ENCODE results near the gene CLMN.

CLMN gene

GRCh38 chr14:95252219-95252618 is 67.5 kb downstream of the CLMN start:
- Histone ChIP-seq H3K4me1 (ENCODE audit: control insufficient read depth, insufficient read depth, low read length, unreplicated experiment) (peaks cover 40% of the 10 kb centered on the region), H3K27ac (ENCODE audit: low read depth, low read length) (no peak overlapping the region), H3K79me2 (ENCODE audit: control insufficient read depth, insufficient read depth, low read length, unreplicated experiment) (no peaks in the 10 kb centered on the region), H3K36me3 (ENCODE audit: insufficient read depth, low read length) (no peaks in the 10 kb centered on the region), H3K27me3 (ENCODE audit: insufficient read depth, low read length) (no peaks in the 10 kb centered on the region), H2AFZ (ENCODE audit: low read length, unreplicated experiment) (no peak overlapping the region), H3K4me3 (ENCODE audit: low read depth, low read length) (no peak overlapping the region)

GRCh38 chr14:95250936-95251335 is 68.8 kb downstream of the CLMN start:
- Histone ChIP-seq H2AFZ (ENCODE audit: low read length, unreplicated experiment) (no peak overlapping the region), H3K79me2 (ENCODE audit: control insufficient read depth, insufficient read depth, low read length, unreplicated experiment) (peaks cover 5% of the 10 kb centered on the region), H3K4me3 (ENCODE audit: low read depth, low read length) (no peak overlapping the region), H3K36me3 (ENCODE audit: insufficient read depth, low read length) (no peaks in the 10 kb centered on the region), H3K27me3 (ENCODE audit: insufficient read depth, low read length) (no peaks in the 10 kb centered on the region), H3K27ac (ENCODE audit: low read depth, low read length) (no peak overlapping the region), H3K4me1 (ENCODE audit: control insufficient read depth, insufficient read depth, low read length, unreplicated experiment) (peaks cover 41% of the 10 kb centered on the region)

GRCh38 chr14:95250140-95250769 is 69.5 kb downstream of the CLMN start:
- H2AFZ ChIP-seq (ENCODE audit: low read length, unreplicated experiment): no peak overlapping the region
- H3K27ac ChIP-seq (ENCODE audit: low read depth, low read length): peak overlapping the region; percentile 88; the same call in 1 of the 2 replicates

GRCh38 chr14:95248432-95248831 is 71.3 kb downstream of the CLMN start:
- Histone ChIP-seq H3K27me3 (ENCODE audit: insufficient read depth, low read length) (no peaks in the 10 kb centered on the region), H3K4me3 (ENCODE audit: low read depth, low read length) (peak overlapping the region; percentile 73), H3K79me2 (ENCODE audit: control insufficient read depth, insufficient read depth, low read length, unreplicated experiment) (peaks cover 5% of the 10 kb centered on the region)

More at GRCh38 chr14:95250140-95250769, 69.5 kb downstream of the CLMN start:
- Histone ChIP-seq H3K27me3 (ENCODE audit: insufficient read depth, low read length) (no peaks in the 10 kb centered on the region), H3K79me2 (ENCODE audit: control insufficient read depth, insufficient read depth, low read length, unreplicated experiment) (peaks cover 5% of the 10 kb centered on the region), H3K4me1 (ENCODE audit: control insufficient read depth, insufficient read depth, low read length, unreplicated experiment) (peaks cover 38% of the 10 kb centered on the region), H3K4me3 (ENCODE audit: low read depth, low read length) (no peak overlapping the region), H3K36me3 (ENCODE audit: insufficient read depth, low read length) (no peaks in the 10 kb centered on the region)

GRCh38 chr14:95246870-95247269 is 72.8 kb downstream of the CLMN start:
- H3K4me3 ChIP-seq (ENCODE audit: low read depth, low read length): no peak overlapping the region
- H3K79me2 ChIP-seq (ENCODE audit: control insufficient read depth, insufficient read depth, low read length, unreplicated experiment): peaks cover 5% of the 10 kb centered on the region
- H3K4me1 ChIP-seq (ENCODE audit: control insufficient read depth, insufficient read depth, low read length, unreplicated experiment): peaks cover 36% of the 10 kb centered on the region
- no peak overlapping the region for H2AFZ ChIP-seq (ENCODE audit: low read length, unreplicated experiment)
- no peaks in the 10 kb centered on the region for H3K36me3 ChIP-seq (ENCODE audit: insufficient read depth, low read length)
- no peaks in the 10 kb centered on the region for H3K27me3 ChIP-seq (ENCODE audit: insufficient read depth, low read length)
- H3K27ac ChIP-seq (ENCODE audit: low read depth, low read length): no peak overlapping the region

More at GRCh38 chr14:95248432-95248831, 71.3 kb downstream of the CLMN start:
- H3K4me1 ChIP-seq (ENCODE audit: control insufficient read depth, insufficient read depth, low read length, unreplicated experiment): peaks cover 38% of the 10 kb centered on the region
- no peak overlapping the region for H2AFZ ChIP-seq (ENCODE audit: low read length, unreplicated experiment)
- no peaks in the 10 kb centered on the region for H3K36me3 ChIP-seq (ENCODE audit: insufficient read depth, low read length)
- peak overlapping the region; percentile 88 for H3K27ac ChIP-seq (ENCODE audit: low read depth, low read length)

- peaks cover 34% of the 10 kb centered on the region for H3K4me1 ChIP-seq (ENCODE audit: control insufficient read depth, insufficient read depth, low read length, unreplicated experiment)
- no peak overlapping the region for H3K4me3 ChIP-seq (ENCODE audit: low read depth, low read length)
- peaks cover 5% of the 10 kb centered on the region for H3K79me2 ChIP-seq (ENCODE audit: control insufficient read depth, insufficient read depth, low read length, unreplicated experiment)
- H3K27me3 ChIP-seq (ENCODE audit: insufficient read depth, low read length): no peaks in the 10 kb centered on the region
- no peaks in the 10 kb centered on the region for H3K36me3 ChIP-seq (ENCODE audit: insufficient read depth, low read length)
- no peak overlapping the region for H2AFZ ChIP-seq (ENCODE audit: low read length, unreplicated experiment)
- no peak overlapping the region for H3K27ac ChIP-seq (ENCODE audit: low read depth, low read length)
These were observed 74.4 kb downstream of the CLMN start for GRCh38 chr14:95245334-95245733.

GRCh38 chr14:95244587-95244986 is 75.1 kb downstream of the CLMN start:
- Histone ChIP-seq H3K79me2 (ENCODE audit: control insufficient read depth, insufficient read depth, low read length, unreplicated experiment) (peaks cover 5% of the 10 kb centered on the region), H3K4me3 (ENCODE audit: low read depth, low read length) (no peak overlapping the region), H3K27me3 (ENCODE audit: insufficient read depth, low read length) (no peaks in the 10 kb centered on the region), H3K4me1 (ENCODE audit: control insufficient read depth, insufficient read depth, low read length, unreplicated experiment) (peaks cover 27% of the 10 kb centered on the region), H3K27ac (ENCODE audit: low read depth, low read length) (no peak overlapping the region), H3K36me3 (ENCODE audit: insufficient read depth, low read length) (no peaks in the 10 kb centered on the region), H2AFZ (ENCODE audit: low read length, unreplicated experiment) (no peak overlapping the region)

GRCh38 chr14:95242870-95243269 is 76.8 kb downstream of the CLMN start:
- Histone ChIP-seq H3K4me1 (ENCODE audit: control insufficient read depth, insufficient read depth, low read length, unreplicated experiment) (peaks cover 11% of the 10 kb centered on the region), H3K27ac (ENCODE audit: low read depth, low read length) (no peak overlapping the region), H2AFZ (ENCODE audit: low read length, unreplicated experiment) (no peak overlapping the region), H3K36me3 (ENCODE audit: insufficient read depth, low read length) (no peaks in the 10 kb centered on the region), H3K4me3 (ENCODE audit: low read depth, low read length) (no peak overlapping the region), H3K27me3 (ENCODE audit: insufficient read depth, low read length) (no peaks in the 10 kb centered on the region), H3K79me2 (ENCODE audit: control insufficient read depth, insufficient read depth, low read length, unreplicated experiment) (peaks cover 5% of the 10 kb centered on the region)

GRCh38 chr14:95240859-95241813 is 78.6 kb downstream of the CLMN start:
- no peak overlapping the region for H3K27ac ChIP-seq (ENCODE audit: low read depth, low read length)
- no peak overlapping the region for H3K4me3 ChIP-seq (ENCODE audit: low read depth, low read length)
- H2AFZ ChIP-seq (ENCODE audit: low read length, unreplicated experiment): no peak overlapping the region
- H3K36me3 ChIP-seq (ENCODE audit: insufficient read depth, low read length): no peaks in the 10 kb centered on the region
- no peaks in the 10 kb centered on the region for H3K4me1 ChIP-seq (ENCODE audit: control insufficient read depth, insufficient read depth, low read length, unreplicated experiment)
- H3K79me2 ChIP-seq (ENCODE audit: control insufficient read depth, insufficient read depth, low read length, unreplicated experiment): no peaks in the 10 kb centered on the region
- H3K27me3 ChIP-seq (ENCODE audit: insufficient read depth, low read length): no peaks in the 10 kb centered on the region

GRCh38 chr14:95238487-95239298 is 81.0 kb downstream of the CLMN start:
- Histone ChIP-seq H3K79me2 (ENCODE audit: control insufficient read depth, insufficient read depth, low read length, unreplicated experiment) (no peaks in the 10 kb centered on the region), H3K27me3 (ENCODE audit: insufficient read depth, low read length) (no peaks in the 10 kb centered on the region), H3K27ac (ENCODE audit: low read depth, low read length) (no peak overlapping the region), H3K4me3 (ENCODE audit: low read depth, low read length) (no peak overlapping the region), H2AFZ (ENCODE audit: low read length, unreplicated experiment) (no peak overlapping the region), H3K36me3 (ENCODE audit: insufficient read depth, low read length) (no peaks in the 10 kb centered on the region), H3K4me1 (ENCODE audit: control insufficient read depth, insufficient read depth, low read length, unreplicated experiment) (no peaks in the 10 kb centered on the region)
